ENCODE data around the gene SMIM10.

Gene SMIM10

DNA sequence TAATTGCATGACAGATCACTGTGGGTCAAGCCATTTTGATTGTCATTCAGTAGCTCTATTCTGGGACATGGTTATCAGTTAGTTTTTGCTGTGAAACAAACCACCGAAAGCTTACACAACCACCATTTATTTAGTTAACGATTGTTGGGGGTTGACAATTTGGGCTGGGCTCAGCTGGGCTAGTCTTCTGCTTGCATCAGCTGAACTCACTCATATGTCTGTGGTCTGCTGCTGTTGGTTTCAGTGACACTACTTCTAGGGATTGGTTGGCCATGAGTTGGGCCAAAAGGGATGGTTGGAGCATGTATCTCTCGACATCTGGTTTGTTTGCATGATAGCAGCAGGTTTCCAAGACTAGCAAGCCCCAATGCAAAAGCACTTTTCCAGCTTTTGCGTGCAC is 5.3 kb upstream of the SMIM10 start:
- H3K27me3 ChIP-seq (ENCODE audit: control insufficient read depth in 1 of 2, insufficient read depth in 1 of 2, low read length in 2 of 2), result peaks cover 0 to 6% of the 10 kb centered on the region in 2 experiments
- no peak overlapping the region for H2AFZ ChIP-seq (ENCODE audit: low read depth, low read length)
- no peak overlapping the region for H3K9ac ChIP-seq (ENCODE audit: low read length)
- no peak overlapping the region for H2BK12ac ChIP-seq (ENCODE audit: low read length in 2 of 2)
- no peak overlapping the region for H3K14ac ChIP-seq (ENCODE audit: low read length in 2 of 2)
- 100% methylated on average over 3 of the region's 4 CpGs for WGBS
- no peak overlapping the region for H2BK5ac ChIP-seq (ENCODE audit: low read depth, low read length, poor library complexity, severe bottlenecking)
- H2BK120ac ChIP-seq (ENCODE audit: low read depth, low read length), result no peak overlapping the region
- H3K36me3 ChIP-seq (ENCODE audit: control insufficient read depth in 1 of 2, insufficient read depth in 2 of 2, low read depth in 1 of 2, low read length in 2 of 2), result no peaks in the 10 kb centered on the region
- H3K4me1 ChIP-seq (ENCODE audit: control insufficient read depth, insufficient read depth, low read depth, low read length), result no peaks in the 10 kb centered on the region
- H2AK5ac ChIP-seq (ENCODE audit: low read length, severe bottlenecking), result no peak overlapping the region
- no peak overlapping the region for H2BK15ac ChIP-seq (ENCODE audit: low read depth, poor library complexity, severe bottlenecking)
- no peak for DNase-seq
- no peak overlapping the region for H3K4me2 ChIP-seq (ENCODE audit: low read length, poor library complexity, severe bottlenecking)
- H4K8ac ChIP-seq (ENCODE audit: low read length), result no peak overlapping the region
- H3K4me3 ChIP-seq (ENCODE audit: insufficient read depth in 1 of 2, low read depth in 1 of 2, low read length in 2 of 2), result no peak overlapping the region
- no peak overlapping the region for H3K4ac ChIP-seq (ENCODE audit: low read depth in 1 of 2, low read length in 2 of 2)
- H3K18ac ChIP-seq (ENCODE audit: low read depth in 1 of 2, low read length in 2 of 2), result no peak overlapping the region
- no peak overlapping the region for H4K91ac ChIP-seq (ENCODE audit: low read length)
- H3K27ac ChIP-seq (ENCODE audit: low read length, poor library complexity, severe bottlenecking), result no peak overlapping the region
- no peak overlapping the region for H3K23ac ChIP-seq (ENCODE audit: low read length in 2 of 2)
- H3K9me3 ChIP-seq (ENCODE audit: control insufficient read depth, low read length), result no peaks in the 10 kb centered on the region
- no peaks in the 10 kb centered on the region for H3K79me1 ChIP-seq (replicated peaks; ENCODE audit: low read length, poor library complexity, severe bottlenecking)

DNA sequence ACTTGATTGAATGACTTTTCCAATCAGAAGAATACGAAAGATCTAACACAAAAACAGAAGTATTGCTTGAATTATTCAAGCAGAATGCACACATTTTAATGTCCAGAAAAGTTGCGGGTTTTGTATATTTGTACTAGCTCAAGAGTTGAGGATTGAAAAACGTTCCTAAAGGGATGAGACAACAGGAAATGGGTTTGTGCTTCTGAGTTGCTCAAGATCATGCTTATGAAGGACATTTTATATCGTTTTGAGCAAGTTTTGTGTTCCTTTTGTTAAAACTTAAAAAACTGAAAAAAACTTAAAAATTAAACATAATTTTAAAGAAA is 353 bp upstream of the SMIM10 start:
- Histone ChIP-seq H2AFZ (ENCODE audit: low read depth, low read length) (no peak overlapping the region), H3K4me3 (ENCODE audit: insufficient read depth in 1 of 2, low read depth in 1 of 2, low read length in 2 of 2) (peak overlapping the region in 1 of 2 experiments; percentile 75), H3K36me3 (ENCODE audit: control insufficient read depth in 1 of 2, insufficient read depth in 2 of 2, low read depth in 1 of 2, low read length in 2 of 2) (no peaks in the 10 kb centered on the region), H2BK15ac (ENCODE audit: low read depth, poor library complexity, severe bottlenecking) (no peak overlapping the region), H3K4ac (ENCODE audit: low read depth in 1 of 2, low read length in 2 of 2) (no peak overlapping the region), H3K18ac (ENCODE audit: low read depth in 1 of 2, low read length in 2 of 2) (no peak overlapping the region), H3K27me3 (ENCODE audit: control insufficient read depth in 1 of 2, insufficient read depth in 1 of 2, low read length in 2 of 2) (peaks cover 0 to 4% of the 10 kb centered on the region in 2 experiments), H2BK5ac (ENCODE audit: low read depth, low read length, poor library complexity, severe bottlenecking) (no peak overlapping the region), H3K4me1 (ENCODE audit: control insufficient read depth, insufficient read depth, low read depth, low read length) (no peaks in the 10 kb centered on the region), H2AK5ac (ENCODE audit: low read length, severe bottlenecking) (no peak overlapping the region), H3K9ac (ENCODE audit: low read length) (peak overlapping the region; percentile 81), H4K8ac (ENCODE audit: low read length) (no peak overlapping the region), H3K4me2 (ENCODE audit: low read length, poor library complexity, severe bottlenecking) (peak overlapping the region; percentile 63), H3K14ac (ENCODE audit: low read length in 2 of 2) (no peak overlapping the region), H4K91ac (ENCODE audit: low read length) (no peak overlapping the region), H3K23ac (ENCODE audit: low read length in 2 of 2) (no peak overlapping the region), H2BK12ac (ENCODE audit: low read length in 2 of 2) (no peak overlapping the region), H3K9me3 (ENCODE audit: control insufficient read depth, low read length) (no peaks in the 10 kb centered on the region), H3K27ac (ENCODE audit: low read length, poor library complexity, severe bottlenecking) (peak overlapping the region; percentile 56), H3K79me1 (replicated peaks; ENCODE audit: low read length, poor library complexity, severe bottlenecking) (no peaks in the 10 kb centered on the region), H2BK120ac (ENCODE audit: low read depth, low read length) (no peak overlapping the region)
- WGBS, result 13% methylated on average over 2 of the region's 4 CpGs
- peak; percentile 56 for DNase-seq

DNA sequence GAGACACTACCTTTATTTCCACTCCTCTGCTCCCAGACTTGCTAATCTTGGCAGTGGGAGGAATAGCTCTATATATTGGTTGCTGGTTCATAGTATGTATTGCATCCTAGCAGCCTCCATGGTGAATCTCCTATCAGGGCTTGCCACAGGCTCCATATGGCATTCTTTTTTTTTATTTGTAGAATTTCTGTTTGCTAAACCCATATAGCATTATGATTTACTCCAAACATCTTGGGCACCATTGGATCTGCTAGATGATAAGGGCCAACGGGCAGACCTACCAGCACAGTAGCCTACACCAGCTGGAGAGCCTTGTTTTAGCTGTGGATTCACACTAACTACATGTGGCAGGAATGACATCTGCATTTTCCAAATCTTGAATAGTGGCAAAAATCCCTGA is 6.9 kb downstream of the SMIM10 start:
- no peak overlapping the region for H2AK5ac ChIP-seq (ENCODE audit: low read length, severe bottlenecking)
- DNase-seq, result no peak
- H3K9ac ChIP-seq (ENCODE audit: low read length), result no peak overlapping the region
- no peak overlapping the region for H4K8ac ChIP-seq (ENCODE audit: low read length)
- H4K91ac ChIP-seq (ENCODE audit: low read length), result no peak overlapping the region
- no peak overlapping the region for H3K4me2 ChIP-seq (ENCODE audit: low read length, poor library complexity, severe bottlenecking)
- no peaks in the 10 kb centered on the region for H3K79me1 ChIP-seq (replicated peaks; ENCODE audit: low read length, poor library complexity, severe bottlenecking)
- no peaks in the 10 kb centered on the region for H3K36me3 ChIP-seq (ENCODE audit: control insufficient read depth in 1 of 2, insufficient read depth in 2 of 2, low read depth in 1 of 2, low read length in 2 of 2)
- peaks cover 3% of the 10 kb centered on the region for H3K4me1 ChIP-seq (ENCODE audit: control insufficient read depth, insufficient read depth, low read depth, low read length)
- H3K23ac ChIP-seq (ENCODE audit: low read length in 2 of 2), result no peak overlapping the region
- no peak overlapping the region for H3K4me3 ChIP-seq (ENCODE audit: insufficient read depth in 1 of 2, low read depth in 1 of 2, low read length in 2 of 2)
- no peak overlapping the region for H2BK5ac ChIP-seq (ENCODE audit: low read depth, low read length, poor library complexity, severe bottlenecking)
- H3K14ac ChIP-seq (ENCODE audit: low read length in 2 of 2), result no peak overlapping the region
- no peak overlapping the region for H3K27ac ChIP-seq (ENCODE audit: low read length, poor library complexity, severe bottlenecking)
- H3K4ac ChIP-seq (ENCODE audit: low read depth in 1 of 2, low read length in 2 of 2), result no peak overlapping the region
- no peaks in the 10 kb centered on the region for H3K9me3 ChIP-seq (ENCODE audit: control insufficient read depth, low read length)
- H3K18ac ChIP-seq (ENCODE audit: low read depth in 1 of 2, low read length in 2 of 2), result no peak overlapping the region
- H2BK15ac ChIP-seq (ENCODE audit: low read depth, poor library complexity, severe bottlenecking), result no peak overlapping the region
- no peak overlapping the region for H2AFZ ChIP-seq (ENCODE audit: low read depth, low read length)
- peaks cover 0 to 16% of the 10 kb centered on the region in 2 experiments for H3K27me3 ChIP-seq (ENCODE audit: control insufficient read depth in 1 of 2, insufficient read depth in 1 of 2, low read length in 2 of 2)
- WGBS, result 83% methylated on average over 1 of the region's 1 CpG
- no peak overlapping the region for H2BK120ac ChIP-seq (ENCODE audit: low read depth, low read length)
- no peak overlapping the region for H2BK12ac ChIP-seq (ENCODE audit: low read length in 2 of 2)

DNA sequence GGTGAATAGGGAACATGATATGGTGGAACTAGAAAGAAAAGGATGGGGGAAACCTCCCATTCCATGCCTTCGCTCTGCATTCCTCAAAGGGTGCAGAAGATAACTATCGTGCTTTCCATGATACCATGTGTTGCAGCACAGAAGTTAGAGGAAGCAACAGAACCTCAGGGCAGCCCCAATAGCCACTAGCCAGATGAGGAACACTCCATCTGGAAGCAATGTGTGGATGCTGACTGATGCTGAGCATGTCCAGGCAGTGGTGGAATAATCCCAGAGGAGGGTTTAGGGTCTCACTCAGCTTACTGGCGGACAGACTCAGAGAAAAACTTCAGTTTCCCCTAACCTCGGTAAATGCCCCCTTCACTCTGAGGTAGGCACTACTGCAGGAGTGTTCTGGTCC is 7.5 kb downstream of the SMIM10 start:
- Histone ChIP-seq H2AFZ (ENCODE audit: low read depth, low read length) (no peak overlapping the region), H2BK5ac (ENCODE audit: low read depth, low read length, poor library complexity, severe bottlenecking) (no peak overlapping the region), H3K79me1 (replicated peaks; ENCODE audit: low read length, poor library complexity, severe bottlenecking) (no peaks in the 10 kb centered on the region), H3K23ac (ENCODE audit: low read length in 2 of 2) (no peak overlapping the region), H4K8ac (ENCODE audit: low read length) (no peak overlapping the region), H3K4ac (ENCODE audit: low read depth in 1 of 2, low read length in 2 of 2) (no peak overlapping the region), H2BK120ac (ENCODE audit: low read depth, low read length) (no peak overlapping the region), H3K27ac (ENCODE audit: low read length, poor library complexity, severe bottlenecking) (no peak overlapping the region), H2BK12ac (ENCODE audit: low read length in 2 of 2) (no peak overlapping the region), H3K18ac (ENCODE audit: low read depth in 1 of 2, low read length in 2 of 2) (peak overlapping the region in 1 of 2 experiments; percentile 24), H3K14ac (ENCODE audit: low read length in 2 of 2) (peak overlapping the region in 1 of 2 experiments; percentile 8), H3K9ac (ENCODE audit: low read length) (no peak overlapping the region), H3K4me2 (ENCODE audit: low read length, poor library complexity, severe bottlenecking) (no peak overlapping the region), H4K91ac (ENCODE audit: low read length) (no peak overlapping the region), H2BK15ac (ENCODE audit: low read depth, poor library complexity, severe bottlenecking) (no peak overlapping the region), H3K4me3 (ENCODE audit: insufficient read depth in 1 of 2, low read depth in 1 of 2, low read length in 2 of 2) (no peak overlapping the region), H2AK5ac (ENCODE audit: low read length, severe bottlenecking) (no peak overlapping the region), H3K36me3 (ENCODE audit: control insufficient read depth in 1 of 2, insufficient read depth in 2 of 2, low read depth in 1 of 2, low read length in 2 of 2) (no peaks in the 10 kb centered on the region), H3K27me3 (ENCODE audit: control insufficient read depth in 1 of 2, insufficient read depth in 1 of 2, low read length in 2 of 2) (peaks cover 0 to 16% of the 10 kb centered on the region in 2 experiments), H3K9me3 (ENCODE audit: control insufficient read depth, low read length) (no peaks in the 10 kb centered on the region), H3K4me1 (ENCODE audit: control insufficient read depth, insufficient read depth, low read depth, low read length) (peaks cover 3% of the 10 kb centered on the region)
- DNase-seq, result no peak
- 91% methylated on average over 4 of the region's 4 CpGs for WGBS
